Retina (tissue), 1 donor: ENCODE results near the gene ANXA3.

ENCODE experiments used
- DNase-seq: peaks from one replicate; pipeline ENCODE4 v3.0.0-alpha.2; 2016

Gene ANXA3

DNA sequence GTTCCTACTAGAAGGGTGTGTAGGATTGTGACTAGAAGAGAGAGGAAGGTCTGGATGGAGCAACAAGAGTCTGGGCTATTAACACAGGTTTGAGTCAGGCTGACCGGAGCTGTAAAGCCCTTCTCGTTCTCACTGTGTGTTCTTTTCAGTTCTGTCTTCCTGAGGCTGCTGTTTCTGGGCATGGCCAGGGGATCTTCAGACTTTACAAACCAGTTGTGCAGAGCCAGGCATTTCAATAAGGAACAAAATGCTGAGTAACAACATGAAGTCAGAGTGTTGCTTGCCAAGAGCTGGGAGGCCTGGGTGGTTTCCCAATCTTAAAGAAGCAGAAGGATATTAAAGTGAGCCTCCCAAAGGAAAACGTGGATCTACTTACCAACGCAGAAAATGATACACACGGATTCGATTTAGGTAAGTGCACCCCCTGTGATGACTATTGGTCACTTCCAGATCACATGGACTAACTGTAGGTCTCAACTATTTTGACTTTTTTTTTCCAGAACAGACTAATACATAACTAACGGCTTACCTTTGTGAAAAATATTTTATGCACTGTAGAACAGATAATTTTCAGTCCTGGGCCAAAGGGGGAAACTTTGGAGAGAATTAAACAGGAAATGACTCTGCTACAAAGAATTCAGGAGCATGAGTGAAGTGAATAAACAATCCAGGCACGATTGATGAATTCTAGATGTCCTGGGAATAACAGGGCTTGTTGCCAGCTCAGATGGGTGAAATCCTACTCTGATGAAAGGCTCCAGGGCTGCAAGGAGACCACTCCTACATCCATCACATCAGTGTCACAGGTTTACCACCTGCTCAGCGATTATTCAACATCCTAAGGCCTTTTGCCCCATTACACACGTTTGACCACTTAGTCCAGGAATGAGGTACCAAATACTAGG lies 94.5 kb downstream of the ANXA3 start:
- DNase-seq: no peak

DNA sequence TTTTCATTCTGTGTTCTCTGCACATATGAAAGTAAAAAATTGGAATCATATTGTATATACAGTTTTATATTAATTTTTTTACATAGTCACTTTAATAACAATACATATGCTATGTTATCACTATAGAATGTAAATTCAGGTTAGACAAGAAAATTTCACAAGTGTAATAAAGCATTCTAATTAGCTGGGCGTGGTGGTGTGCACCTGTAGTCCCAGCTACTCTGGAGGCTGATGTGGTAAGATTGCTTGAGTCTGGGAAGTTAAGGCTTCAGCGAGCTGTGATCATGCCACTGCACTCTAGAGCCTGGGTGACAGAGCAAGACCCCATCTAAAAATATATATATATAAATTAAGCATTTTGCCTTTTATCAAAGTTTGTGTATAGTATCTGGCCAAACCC lies 95.7 kb downstream of the ANXA3 start:
- no peak for DNase-seq

- DNase-seq: peak; percentile 22
Measured at GRCh38 chr4:78648640-78649363, 97.2 kb downstream of the ANXA3 start.

DNA sequence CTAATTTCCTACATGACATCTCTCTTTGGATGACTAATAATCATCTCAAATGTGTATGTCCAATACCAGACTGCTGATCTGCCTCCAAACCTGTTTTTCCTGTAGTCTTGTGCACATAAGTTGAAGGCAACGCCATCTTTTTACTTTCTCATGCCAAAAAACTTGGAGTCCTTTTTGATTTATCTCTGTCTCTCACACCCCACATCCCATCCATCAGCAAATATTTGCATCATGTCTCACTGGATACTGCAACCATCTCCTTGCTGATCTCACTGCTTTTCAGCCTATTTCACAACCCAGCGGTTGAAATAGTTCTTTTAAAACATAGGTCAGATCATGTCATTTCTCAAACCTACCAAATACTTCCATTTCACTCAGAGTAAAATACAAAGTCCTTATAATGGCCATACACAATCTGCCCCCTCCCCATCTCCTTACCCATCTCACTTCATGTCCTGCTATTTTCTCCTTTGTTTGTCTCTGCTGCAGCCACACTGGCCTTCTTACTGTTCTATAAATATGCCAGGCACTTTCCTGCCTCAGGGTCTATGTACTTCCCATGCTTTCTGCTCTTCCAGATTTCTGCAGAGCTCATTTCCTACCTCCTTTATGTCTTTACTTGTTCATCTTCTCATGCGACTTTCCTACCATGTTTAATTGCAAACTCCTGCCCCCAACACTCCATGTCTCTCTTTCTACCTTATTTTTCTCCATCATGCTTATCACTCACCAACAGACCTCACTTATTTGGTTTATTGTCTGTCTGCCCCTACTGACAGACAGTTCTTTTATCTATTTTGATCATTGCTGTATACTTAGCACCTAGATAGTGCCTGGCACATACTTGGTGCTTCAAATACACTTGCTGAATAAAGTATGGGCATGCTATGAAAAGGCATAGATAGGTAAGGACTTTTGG lies 98.8 kb downstream of the ANXA3 start:
- no peak for DNase-seq

DNA sequence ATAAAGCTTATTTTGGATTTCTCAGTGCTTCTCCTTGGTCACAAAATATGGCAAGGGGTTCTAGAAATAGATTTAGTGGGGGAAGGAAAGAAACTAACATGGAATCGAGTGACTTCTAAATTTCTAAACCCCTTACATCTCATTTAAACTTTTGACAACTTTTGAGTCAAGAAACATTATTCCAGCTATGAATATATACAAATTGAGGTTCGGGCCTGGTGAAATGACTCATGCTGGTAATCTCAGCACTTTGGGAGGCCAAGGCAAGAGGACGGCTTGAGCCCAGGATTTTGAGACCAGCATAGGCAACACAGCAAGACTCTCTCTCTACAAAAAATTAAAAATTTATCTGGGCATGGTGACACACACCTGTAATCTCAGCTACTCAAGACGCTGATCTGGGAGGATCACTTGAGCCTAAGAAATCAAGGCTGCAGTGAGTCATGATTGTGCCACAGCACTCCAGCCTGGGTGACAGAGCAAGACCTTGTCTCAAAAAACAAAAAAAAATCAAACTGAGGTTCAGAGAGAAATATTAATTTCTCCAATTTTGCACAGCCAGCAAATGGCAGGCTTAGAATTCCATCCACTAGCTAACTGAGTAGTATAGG lies 99.8 kb downstream of the ANXA3 start:
- DNase-seq: no peak

- DNase-seq: peak; percentile 31
Measured at GRCh38 chr4:78652282-78652876, 100.8 kb downstream of the ANXA3 start.

DNA sequence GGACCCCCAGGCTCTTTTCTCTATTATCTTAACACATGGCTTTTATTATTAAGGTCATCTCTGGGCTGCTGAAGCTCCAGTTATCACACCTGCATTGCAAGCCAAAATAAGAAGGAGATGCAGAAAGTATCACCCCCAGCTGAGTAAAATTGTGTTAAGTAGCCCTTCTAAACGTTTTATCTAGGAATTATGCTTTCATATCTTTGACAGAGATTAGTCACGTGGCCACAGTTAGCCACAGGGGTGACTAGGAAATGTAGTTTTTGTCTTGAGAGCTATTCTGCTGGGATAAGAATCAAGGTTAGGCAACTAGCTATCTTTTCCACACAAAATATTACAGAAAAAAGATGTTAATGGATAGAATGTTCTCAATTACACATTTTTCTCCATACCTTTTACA lies 102.1 kb downstream of the ANXA3 start:
- no peak for DNase-seq

GRCh38 chr4:78654807-78655206 lies 103.2 kb downstream of the ANXA3 start:
- DNase-seq: no peak

- no peak for DNase-seq
Measured at GRCh38 chr4:78656968-78657445, 105.4 kb downstream of the ANXA3 start.

DNA sequence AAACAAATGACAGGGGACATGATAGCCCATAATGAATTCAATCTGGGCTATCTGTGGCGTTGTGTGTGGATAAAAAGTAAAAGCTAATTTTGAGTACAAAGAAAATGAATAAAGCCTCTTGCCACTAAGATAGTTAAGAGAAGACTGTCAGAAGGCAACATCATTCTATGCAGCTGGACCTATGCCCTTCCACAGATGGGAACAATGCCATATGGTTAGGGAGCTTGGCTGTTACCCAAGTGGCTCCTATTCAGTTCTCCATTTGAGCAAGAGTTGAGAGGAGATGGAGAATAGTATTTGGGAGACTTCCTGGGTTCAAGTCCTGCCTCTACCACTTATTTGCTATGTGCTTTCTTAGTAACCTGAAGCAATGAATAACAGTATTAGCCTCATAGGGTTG lies 107.7 kb downstream of the ANXA3 start:
- no peak for DNase-seq

GRCh38 chr4:78659665-78660064 lies 108.1 kb downstream of the ANXA3 start:
- DNase-seq: no peak
